ENCODE results near the gene ZNF567.

GRCh38 chr19:36638862-36639510 is 48.4 kb upstream of the ZNF567 start:
- TF ChIP-seq CTCF (conservative IDR thresholded peaks at IDR 0.05 in 1 of 2, IDR thresholded peaks at IDR 0.05 in 1 of 2; ENCODE audit: extremely low read depth in 1 of 2, insufficient read depth in 1 of 2, low read depth in 1 of 2, low read length in 2 of 2) (no peak), EZH2 (IDR thresholded peaks at IDR 0.05; ENCODE audit: borderline replicate concordance, low read length) (no peak)

Measured in mammary epithelial cell (primary cell).